NCI-H748 treated with DMSO at 0.1 percent for 48 hours (cell line): ENCODE results near the gene TBC1D1.

ENCODE experiments used
- DNase-seq: peaks from one replicate; lab custom pipeline; 2025; lab: John Stamatoyannopoulos, UW

TBC1D1 gene

DNA sequence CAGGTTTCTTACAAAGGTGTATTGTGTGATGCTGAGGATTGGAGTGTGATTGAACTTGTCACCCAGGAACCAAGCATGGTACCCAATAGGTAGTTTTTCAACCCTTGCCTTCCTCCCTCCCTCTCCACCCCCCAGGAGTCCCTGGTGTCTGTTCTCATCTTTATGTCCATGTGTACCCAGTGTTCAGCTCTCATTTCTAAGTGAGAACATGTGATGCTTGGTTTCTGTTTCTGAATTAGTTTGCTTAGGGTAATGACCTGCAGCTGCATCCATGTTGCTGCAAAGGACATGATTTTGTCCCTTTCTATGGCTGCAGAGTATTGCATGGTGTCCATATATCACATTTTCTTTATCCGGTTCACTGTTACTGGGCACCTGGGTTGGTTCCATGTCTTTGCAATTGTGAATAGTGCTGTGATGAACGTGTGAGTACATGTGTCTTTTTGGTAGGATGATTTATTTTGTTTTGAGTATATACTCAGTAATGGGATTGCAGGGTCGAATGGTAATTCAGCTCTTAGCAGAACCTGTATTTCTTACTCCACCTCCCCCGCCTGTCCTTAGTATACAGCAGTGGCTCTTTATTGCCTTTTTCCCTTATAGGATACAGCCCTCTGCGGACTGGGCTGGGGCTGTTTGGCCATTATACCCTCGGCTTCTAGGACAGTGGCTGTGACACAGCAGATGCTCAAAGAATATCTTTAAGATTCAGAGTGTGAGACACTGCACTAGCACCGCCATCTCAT, 214.8 kb downstream of the TBC1D1 start:
- no peak for DNase-seq

DNA sequence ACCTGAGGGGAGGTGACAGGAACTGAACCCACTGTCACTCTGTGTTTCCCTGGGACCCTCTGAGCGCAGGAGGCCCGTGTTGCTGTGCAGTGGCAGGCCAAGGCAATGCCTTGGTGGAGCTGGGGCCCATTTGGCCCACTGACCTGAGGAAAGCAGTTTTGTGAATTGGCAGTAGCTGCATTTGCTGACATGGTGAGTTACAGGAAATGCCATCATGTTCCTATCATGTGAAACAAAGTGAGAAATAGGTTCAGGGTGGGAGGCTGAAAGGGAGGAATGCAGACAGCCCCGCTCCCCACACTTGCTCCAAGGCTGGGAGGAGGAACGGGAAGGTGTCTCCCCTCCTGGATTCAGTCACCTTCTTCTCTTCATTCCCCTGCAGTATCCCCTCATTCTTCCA, 215.4 kb downstream of the TBC1D1 start:
- DNase-seq = no peak

GRCh38 chr4:38106886-38107514, 216.1 kb downstream of the TBC1D1 start:
- no peak for DNase-seq

DNA sequence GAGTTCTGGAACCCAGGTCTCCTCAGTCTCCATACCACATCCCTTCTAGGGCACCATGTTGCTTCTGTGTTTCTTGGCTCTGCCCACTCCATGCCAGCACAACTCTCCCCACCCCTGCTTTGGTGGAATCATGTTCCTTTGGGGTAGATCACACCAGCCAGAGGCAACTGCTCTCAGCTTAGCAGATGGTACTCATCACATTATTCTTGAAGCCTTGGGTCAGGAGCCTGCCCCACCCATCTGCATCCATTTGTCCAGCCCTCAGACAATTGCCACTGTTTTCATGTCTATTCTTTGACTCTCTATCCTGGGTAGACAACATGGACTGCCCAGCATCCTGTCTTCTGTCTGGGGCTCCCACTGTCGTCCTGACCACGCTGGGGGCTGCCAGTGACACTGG, 216.9 kb downstream of the TBC1D1 start:
- no peak for DNase-seq

GRCh38 chr4:38109370-38109769, 218.5 kb downstream of the TBC1D1 start:
- DNase-seq = no peak

GRCh38 chr4:38109896-38110295, 219.0 kb downstream of the TBC1D1 start:
- peak; percentile 69 for DNase-seq

DNA sequence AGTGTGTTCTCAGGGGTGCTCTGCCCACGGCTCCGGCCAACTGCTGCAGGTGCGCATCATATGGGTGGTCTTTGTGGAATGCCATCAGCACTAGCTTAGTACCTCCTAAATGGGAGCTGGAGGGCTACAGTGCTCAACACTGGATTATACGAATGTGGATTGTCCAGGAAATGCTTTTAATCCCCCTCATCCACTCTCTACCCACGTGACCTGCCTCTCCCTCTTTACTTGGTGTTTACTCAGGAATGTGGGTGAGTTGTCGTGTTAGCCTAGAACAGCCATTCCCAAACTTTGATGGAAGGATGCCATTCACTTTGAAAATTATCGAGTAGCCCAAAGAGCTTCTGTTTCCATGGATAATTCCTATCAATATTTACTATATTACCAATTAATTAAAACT, 220.1 kb downstream of the TBC1D1 start:
- no peak for DNase-seq

DNA sequence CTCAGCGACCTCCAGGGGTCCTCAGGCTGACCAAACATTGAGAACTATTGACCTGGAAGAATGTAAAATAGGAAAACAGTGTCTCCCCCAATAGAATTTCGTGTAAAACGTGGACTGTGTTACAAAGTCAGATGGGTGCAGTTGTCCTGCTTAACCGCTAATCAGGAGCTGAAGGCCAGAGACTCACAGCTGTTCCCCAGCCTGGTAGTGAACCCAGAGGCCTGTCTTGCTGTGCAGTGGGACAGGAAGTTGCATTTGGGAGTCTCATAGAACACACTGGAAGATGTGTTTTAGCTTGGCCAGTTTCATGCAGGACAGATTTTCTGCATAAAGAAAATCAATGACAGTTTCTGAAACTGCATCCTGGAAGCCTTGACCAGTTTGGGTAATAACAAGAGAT, 220.8 kb downstream of the TBC1D1 start:
- no peak for DNase-seq

- no peak for DNase-seq
Measured at GRCh38 chr4:38113132-38113531, 222.2 kb downstream of the TBC1D1 start.

DNA sequence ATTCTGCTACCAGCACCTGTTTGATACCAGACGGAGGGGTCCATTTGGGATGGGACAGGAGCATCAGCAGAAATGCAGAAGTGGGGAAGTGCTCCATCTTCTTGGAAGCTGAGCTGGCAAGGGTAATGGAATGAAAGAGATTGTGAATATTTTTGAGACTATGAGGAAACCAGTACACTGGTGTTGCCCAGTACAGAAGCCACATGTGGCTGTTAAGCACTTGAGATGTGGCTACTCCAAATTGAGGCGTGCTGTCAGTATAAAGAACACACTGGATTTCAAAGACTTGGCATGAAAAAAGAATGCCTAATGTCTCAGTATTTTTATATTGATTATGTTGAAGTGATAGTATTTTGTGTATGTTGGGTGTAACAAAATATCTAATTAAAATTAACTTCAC, 222.7 kb downstream of the TBC1D1 start:
- DNase-seq = no peak

DNA sequence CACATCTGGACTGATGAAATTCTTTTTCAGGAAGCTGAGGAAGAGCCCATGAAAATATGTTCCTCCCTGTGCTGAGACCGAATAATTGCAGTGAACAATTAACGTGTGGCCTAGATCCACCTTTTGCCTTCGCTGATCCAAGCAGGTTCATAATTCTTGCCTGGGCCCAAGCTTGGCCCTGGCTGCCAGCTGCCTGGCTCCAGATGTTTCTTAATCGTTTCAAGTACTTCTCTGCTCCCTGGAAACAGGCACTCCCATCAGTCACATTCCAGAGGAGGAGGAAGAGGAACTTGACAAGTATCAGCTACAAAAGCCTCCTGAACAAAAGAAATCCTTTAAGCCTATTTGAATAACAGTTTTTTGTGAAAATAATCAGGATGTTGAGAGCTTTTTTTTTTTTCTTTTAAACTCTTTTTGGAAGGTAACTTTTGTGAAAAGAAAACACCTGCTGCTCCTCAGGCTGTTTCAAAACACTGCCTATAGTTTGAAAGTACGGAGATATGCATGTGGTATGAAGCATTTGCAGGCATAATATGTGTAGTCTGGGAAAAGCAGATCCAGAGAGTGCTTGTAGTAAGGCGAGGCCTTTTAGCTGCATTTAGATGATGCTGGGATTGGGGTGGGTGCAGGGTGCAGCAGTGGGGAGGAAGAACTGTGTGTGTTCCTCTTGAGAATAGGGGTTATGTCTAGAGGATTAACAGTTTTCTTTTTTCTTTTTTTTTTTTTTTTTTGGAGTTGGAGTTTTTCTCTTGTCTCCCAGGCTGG, 223.7 kb downstream of the TBC1D1 start:
- DNase-seq = no peak

DNA sequence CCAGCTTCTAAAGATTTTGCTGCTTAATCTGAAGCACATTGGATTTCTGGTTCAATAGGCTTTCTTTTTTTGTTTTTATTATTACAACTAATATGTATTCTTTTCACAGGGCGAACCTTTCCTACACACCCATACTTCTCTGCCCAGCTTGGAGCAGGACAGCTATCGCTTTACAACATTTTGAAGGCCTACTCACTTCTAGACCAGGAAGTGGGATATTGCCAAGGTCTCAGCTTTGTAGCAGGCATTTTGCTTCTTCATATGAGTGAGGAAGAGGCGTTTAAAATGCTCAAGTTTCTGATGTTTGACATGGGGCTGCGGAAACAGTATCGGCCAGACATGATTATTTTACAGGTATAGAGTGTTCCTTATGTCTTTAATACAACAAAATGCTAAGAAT, 224.7 kb downstream of the TBC1D1 start:
- DNase-seq = no peak

DNA sequence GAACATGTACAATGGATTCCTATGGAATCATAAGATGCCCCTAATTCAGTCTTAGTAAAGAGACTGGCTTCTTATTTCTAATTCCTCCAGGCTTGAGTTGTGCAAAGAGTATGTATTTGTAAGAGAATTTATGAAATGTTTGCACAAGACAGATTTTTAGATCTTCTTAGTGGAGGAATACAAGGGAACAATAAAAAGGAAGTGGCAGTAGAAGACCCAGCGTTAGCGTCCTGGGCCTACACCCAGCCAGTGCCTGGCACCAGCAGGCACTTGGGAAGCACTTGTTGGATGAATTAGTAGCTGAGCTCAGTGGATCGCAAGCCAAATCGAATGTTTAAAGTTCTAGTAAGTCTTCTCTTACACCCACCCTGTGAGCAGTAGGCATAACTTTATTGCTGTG, 226.7 kb downstream of the TBC1D1 start:
- no peak for DNase-seq

DNA sequence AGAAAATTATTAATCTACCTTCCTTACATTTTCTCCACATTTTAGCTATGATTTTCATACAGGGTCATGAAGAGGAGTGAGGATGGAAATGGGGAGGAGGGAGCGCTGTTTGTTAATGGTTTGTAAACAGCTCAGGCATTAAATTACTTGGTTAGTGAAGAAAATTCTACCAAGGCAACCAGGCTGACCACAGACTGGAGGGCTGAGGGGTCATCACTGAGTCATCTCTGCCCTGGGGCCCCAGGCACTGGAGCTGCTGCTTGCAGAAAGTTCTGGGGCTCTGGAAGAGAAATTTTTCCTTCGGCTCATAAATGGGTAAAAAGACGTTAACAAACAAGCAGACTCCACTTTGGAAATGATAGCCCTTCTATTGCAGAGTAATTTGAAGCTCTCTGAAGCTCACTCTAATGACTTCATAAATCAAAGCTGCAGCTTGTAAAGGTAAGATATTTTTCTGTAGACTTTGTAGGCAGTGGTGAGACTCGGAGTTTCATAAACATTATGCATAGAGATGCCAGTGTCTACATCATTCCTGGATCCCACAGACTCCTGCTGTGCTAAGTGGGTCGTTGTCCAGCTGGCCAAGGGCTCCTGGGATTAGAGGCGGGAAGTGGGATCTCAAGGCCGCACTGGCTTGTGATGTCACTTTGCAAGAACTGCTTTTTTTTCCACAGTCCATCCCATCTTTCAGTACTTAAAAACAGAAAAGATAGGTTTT, 228.9 kb downstream of the TBC1D1 start:
- DNase-seq = no peak

DNA sequence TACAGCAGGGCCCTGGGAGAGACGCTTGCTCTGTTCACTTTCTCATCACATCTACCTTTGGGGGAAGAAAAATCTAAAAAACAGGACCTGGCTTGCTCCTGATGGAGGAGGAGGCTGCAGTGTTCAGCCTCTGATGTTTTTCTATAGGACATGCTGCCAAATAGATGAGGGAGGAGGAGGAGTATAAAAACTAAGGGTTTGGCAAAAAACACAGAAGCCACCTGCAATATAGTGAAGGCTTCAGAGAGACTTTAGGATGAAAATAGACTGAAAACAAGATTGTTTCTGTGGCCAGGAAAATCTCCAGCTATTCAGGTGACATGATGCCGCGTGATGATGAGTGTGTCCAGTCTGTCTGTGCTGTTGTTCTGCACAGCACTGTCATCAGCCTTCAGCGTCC, 229.9 kb downstream of the TBC1D1 start:
- DNase-seq = no peak

DNA sequence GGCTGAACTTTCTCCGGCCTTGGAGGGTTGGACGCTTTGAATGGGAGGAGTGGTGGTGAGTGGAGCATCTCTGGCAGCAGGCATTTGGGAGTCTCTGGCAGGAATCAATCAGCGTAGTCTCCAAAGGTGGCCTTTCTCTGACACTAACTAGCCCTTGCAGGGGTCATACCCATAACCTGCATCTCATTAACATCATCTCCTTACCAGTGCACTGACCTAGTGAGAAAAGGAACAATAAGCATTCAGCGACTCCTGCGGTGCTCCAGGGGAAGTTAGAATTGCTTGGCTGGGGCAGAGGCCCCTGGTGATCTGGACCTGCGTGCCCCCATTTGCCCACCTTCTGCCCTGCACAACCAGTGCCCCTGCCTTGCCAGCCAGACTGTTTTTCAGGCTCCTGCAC, 231.2 kb downstream of the TBC1D1 start:
- DNase-seq = no peak

DNA sequence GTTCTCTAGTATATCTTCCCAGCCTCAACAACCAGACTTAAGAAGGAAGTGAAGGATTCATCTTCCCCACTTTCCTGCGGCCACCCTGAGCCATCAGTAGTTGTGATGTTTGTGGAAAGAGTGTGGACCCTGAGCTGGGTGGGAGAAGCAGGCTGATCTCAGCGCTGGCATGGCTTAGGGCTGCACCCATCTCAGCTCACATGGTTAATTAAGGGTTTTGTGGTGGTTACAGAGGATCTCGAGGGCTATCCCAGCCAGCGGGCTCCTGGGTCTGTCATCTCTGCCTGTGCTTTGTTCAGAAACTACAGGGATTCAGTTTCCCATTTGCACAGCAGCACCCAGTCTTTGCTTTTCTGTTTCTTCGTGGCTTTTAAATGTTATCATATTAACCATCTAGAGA, 232.7 kb downstream of the TBC1D1 start:
- no peak for DNase-seq

DNA sequence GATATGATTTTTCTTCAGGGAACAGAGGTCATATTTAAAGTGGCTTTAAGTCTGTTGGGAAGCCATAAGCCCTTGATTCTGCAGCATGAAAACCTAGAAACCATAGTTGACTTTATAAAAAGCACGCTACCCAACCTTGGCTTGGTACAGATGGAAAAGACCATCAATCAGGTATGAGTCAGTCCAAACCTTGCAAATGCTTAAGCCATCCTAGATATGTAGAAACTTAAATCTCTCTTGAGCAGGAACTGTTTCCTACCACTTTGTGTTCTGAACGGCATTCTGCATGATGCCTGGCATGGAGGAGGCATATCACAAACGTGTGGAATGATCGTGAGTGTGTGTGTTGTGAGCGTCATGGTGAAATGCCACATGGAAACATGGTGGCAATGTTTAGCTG, 234.1 kb downstream of the TBC1D1 start:
- DNase-seq = no peak

DNA sequence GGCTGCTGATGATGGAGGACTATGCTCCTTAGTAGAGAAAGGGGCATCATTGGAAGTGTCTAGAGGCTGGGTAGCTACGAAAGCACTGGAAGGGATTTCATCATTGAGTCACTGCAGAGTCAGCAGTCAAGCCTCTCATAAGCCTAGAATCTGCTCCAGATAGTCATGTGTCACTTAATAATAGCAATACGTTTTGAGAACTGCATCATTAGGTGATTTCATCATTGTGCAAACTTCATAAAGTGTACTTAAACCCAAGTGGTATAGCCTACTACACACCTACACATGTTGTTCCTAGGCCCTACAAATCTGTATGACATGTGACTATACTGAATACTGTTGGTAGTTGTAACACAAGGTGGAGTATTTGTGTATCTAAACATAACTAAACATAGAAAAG, 234.9 kb downstream of the TBC1D1 start:
- DNase-seq = no peak

GRCh38 chr4:38128478-38129459, 237.9 kb downstream of the TBC1D1 start:
- peak; percentile 71 for DNase-seq
